ENCODE measurements around the gene EXD3. TPM values are rescaled to one million over a fixed set of nuclear protein-coding genes. Genes with fewer than 3 reads are reported as not detected.
"Not testable (repeated sequence)": the region's sequence is repeated elsewhere in the genome, so short reads cannot be mapped to it uniquely, and the experiment has no call there.

The EXD3 gene
- total and polyA plus RNA-seq, 8 donors = 12.9 to 105 (median 24.0) TPM

DNA sequence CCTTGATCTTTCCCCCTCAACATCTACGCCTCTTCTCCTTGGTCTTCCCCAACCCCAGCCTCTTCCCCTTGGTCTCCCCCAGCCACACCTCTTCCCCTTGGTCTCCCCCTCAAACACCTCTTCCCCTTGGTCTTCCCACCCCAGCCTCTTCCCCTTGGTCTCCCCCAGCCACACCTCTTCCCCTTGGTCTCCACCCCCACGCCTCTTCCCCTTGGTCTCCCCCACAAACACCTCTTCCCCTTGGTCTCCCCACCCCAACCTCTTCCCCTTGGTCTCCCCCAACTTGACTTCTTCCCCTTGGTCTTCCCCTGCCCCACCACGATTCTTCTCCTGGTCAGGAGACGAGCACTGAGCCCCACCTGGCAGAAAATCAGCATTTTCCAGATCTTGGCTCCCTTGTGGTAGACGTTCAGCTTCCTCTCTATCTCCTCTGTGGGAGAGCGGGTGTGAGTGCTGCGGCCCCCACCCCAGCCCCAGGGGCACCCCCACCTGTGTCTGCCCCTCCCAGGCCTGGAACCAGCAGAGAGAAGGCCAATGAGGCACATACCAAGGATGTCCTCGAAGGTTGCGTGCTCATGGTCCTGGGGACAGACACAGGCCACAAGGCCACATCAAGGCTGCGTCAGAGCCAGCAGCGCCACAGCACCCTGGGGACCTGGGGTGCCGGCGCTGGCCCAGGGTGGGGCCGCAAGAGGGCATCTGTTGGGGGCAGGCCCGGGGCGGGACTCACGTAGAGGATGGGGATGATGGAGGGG, 29.2 kb upstream of the EXD3 start:
- H3K4me3 ChIP-seq = no peak overlapping the region
- H3K36me3 ChIP-seq = peaks cover 20 to 55% (median 45%) of the 10 kb centered on the region in 4 donors
- H3K27ac ChIP-seq = no peak overlapping the region
- no peaks in the 10 kb centered on the region for H3K9me3 ChIP-seq
- peak in 1 of 2 donors; percentile 10 for DNase-seq
- intact Hi-C loops (cut with DNase I; ENCODE audit: low total_unique reads) = no loop called here
- H3K4me1 ChIP-seq = peaks cover 18 to 41% (median 36%) of the 10 kb centered on the region in 4 donors
- TF ChIP-seq EP300 (IDR thresholded peaks at IDR 0.05) (no peak), POLR2A (IDR thresholded peaks at IDR 0.05) (no peak), POLR2AphosphoS5 (IDR thresholded peaks at IDR 0.05) (no peak)
- TF ChIP-seq, protein P1, sequence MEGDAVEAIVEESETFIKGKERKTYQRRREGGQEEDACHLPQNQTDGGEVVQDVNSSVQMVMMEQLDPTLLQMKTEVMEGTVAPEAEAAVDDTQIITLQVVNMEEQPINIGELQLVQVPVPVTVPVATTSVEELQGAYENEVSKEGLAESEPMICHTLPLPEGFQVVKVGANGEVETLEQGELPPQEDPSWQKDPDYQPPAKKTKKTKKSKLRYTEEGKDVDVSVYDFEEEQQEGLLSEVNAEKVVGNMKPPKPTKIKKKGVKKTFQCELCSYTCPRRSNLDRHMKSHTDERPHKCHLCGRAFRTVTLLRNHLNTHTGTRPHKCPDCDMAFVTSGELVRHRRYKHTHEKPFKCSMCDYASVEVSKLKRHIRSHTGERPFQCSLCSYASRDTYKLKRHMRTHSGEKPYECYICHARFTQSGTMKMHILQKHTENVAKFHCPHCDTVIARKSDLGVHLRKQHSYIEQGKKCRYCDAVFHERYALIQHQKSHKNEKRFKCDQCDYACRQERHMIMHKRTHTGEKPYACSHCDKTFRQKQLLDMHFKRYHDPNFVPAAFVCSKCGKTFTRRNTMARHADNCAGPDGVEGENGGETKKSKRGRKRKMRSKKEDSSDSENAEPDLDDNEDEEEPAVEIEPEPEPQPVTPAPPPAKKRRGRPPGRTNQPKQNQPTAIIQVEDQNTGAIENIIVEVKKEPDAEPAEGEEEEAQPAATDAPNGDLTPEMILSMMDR (IDR thresholded peaks at IDR 0.05) = no peak
- 88 to 94% (median 90%) methylated on average over 6 to 17 of the region's 17 CpGs for WGBS, 5 donors
- H3K27me3 ChIP-seq = no peaks in the 10 kb centered on the region

DNA sequence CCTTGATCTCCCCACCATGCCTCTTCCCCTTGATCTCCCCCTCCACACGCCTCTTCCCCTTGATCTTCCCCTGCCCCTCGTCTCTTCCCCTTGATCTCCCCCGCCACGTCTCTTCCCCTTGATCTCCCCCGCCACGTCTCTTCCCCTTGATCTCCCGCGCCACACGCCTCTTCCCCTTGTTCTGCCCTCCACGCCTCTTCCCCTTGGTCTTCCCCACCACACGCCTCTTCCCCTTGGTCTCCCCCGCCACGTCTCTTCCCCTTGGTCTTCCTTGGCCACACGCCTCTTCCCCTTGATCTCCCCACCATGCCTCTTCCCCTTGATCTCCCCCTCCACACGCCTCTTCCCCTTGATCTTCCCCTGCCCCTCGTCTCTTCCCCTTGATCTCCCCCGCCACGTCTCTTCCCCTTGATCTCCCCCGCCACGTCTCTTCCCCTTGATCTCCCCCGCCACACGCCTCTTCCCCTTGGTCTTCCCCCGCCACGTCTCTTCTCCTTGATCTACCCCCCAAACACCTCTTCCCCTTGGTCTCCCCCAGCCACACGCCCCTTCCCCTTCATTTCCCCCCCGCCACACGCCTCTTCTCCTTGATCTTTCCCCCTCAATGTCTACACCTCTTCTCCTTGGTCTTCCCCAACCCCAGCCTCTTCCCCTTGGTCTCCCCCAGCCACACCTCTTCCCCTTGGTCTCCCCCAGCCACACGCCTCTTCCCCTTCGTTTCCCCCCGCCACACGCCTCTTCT, 28.5 kb upstream of the EXD3 start:
- 72 to 93% (median 82%) methylated on average over 4 to 16 of the region's 31 CpGs for WGBS, 5 donors
- intact Hi-C loops (cut with DNase I; ENCODE audit: low total_unique reads); H3K27ac ChIP-seq; H3K9me3 ChIP-seq; H3K4me3 ChIP-seq; H3K27me3 ChIP-seq: not testable (repeated sequence)
- H3K36me3 ChIP-seq = peaks cover 14 to 47% (median 39%) of the 10 kb centered on the region in 4 donors
- H3K4me1 ChIP-seq = peaks cover 18 to 33% (median 30%) of the 10 kb centered on the region in 4 donors
- peak in 1 of 2 donors; percentile 5 for DNase-seq

DNA sequence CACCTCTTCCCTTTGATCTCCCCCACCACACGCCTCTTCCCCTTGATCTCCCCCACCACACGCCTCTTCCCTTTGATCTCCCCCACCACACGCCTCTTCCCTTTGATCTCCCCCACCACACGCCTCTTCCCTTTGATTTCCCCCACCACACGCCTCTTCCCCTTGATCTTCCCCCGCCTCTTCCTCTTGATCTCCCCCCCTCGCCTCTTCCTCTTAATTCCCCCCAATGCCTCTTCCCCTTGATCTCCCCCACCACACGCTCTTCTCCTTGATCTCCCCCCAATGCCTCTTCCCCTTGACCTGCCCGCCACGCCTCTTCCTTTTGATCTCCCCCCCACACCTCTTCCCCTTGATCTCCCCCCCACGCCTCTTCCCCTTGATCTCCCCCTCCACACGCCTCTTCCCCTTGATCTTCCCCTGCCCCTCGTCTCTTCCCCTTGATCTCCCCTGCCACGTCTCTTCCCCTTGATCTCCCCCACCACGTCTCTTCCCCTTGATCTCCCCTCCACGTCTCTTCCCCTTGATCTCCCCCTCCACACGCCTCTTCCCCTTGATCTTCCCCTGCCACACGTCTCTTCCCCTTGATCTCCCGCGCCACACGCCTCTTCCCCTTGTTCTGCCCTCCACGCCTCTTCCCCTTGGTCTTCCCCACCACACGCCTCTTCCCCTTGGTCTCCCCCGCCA, 27.7 kb upstream of the EXD3 start:
- 74 to 88% (median 79%) methylated on average over 9 to 22 of the region's 24 CpGs for WGBS, 5 donors
- H3K4me3 ChIP-seq; H3K9me3 ChIP-seq; H3K27ac ChIP-seq; intact Hi-C loops (cut with DNase I; ENCODE audit: low total_unique reads); H3K27me3 ChIP-seq: not testable (repeated sequence)
- peak in 1 of 2 donors; percentile 22 for DNase-seq
- Histone ChIP-seq H3K4me1 (peaks cover 21 to 36% (median 33%) of the 10 kb centered on the region in 4 donors), H3K36me3 (peaks cover 14 to 40% (median 33%) of the 10 kb centered on the region in 4 donors)

DNA sequence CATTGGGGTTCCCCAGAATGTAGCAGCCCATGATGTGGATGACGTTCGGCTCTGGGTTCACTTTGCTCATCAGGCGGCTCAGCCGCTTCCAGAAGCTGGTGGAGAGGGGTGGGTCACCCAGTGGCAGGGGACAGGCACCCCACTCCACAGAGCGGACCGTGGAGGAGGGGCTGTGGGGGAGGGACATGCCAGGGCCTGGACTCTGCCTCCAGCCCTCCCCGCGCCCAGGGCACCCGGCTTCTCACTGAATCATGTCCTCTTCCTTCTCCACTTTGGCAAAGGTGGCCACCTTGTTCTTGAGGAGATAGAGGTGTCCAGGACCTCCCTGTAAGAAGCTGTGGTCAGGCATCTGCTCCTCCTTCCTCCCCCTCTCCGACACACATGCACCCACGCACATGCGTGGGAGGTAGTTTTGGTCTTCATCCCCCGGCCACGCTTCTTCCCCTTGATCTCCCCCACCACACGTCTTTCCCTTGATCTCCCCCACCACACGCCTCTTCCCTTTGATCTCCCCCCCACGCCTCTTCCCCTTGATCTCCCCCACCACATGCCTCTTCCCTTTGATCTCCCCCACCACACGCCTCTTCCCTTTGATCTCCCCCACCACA, 27.1 kb upstream of the EXD3 start:
- 87 to 91% (median 90%) methylated on average over 16 to 18 of the region's 18 CpGs for WGBS, 5 donors
- Histone ChIP-seq H3K36me3 (peaks cover 14 to 33% (median 29%) of the 10 kb centered on the region in 4 donors), H3K4me3 (no peak overlapping the region), H3K27ac (no peak overlapping the region), H3K27me3 (peaks cover 0 to 8% (median 0%) of the 10 kb centered on the region in 3 donors), H3K9me3 (no peaks in the 10 kb centered on the region), H3K4me1 (peaks cover 23 to 36% (median 34%) of the 10 kb centered on the region in 4 donors)
- intact Hi-C loops (cut with DNase I; ENCODE audit: low total_unique reads) = no loop called here
- TF ChIP-seq EP300 (IDR thresholded peaks at IDR 0.05) (no peak), POLR2A (IDR thresholded peaks at IDR 0.05) (no peak), POLR2AphosphoS5 (IDR thresholded peaks at IDR 0.05) (no peak)
- TF ChIP-seq, protein P1 (IDR thresholded peaks at IDR 0.05) = no peak
- DNase-seq = peak in 1 of 2 donors; percentile 10

Measured in stomach (tissue), 9 donors.